ENCODE measurements around the gene INTS3.
A peak's percentile ranks its signal among the peaks of the same experiment; 100 is the strongest.

INTS3 gene

GRCh38 chr1:153768316-153769181 is 40.7 kb downstream of the INTS3 start:
- no peak for TF ChIP-seq TEAD4 (IDR thresholded peaks at IDR 0.05)
- TF ChIP-seq YY1 (IDR thresholded peaks at IDR 0.05; ENCODE audit: low read depth) = no peak
- no peak for TF ChIP-seq MAX (IDR thresholded peaks at IDR 0.05)
- TF ChIP-seq TAF1 (IDR thresholded peaks at IDR 0.05; ENCODE audit: low read depth) = no peak
- no peak for TF ChIP-seq ZBTB7A (IDR thresholded peaks at IDR 0.05; ENCODE audit: low read depth)
- no peak for TF ChIP-seq NFIC (IDR thresholded peaks at IDR 0.05)
- no peak for TF ChIP-seq RAD21 (IDR thresholded peaks at IDR 0.05; ENCODE audit: low read depth)
- TF ChIP-seq EGR1 (IDR thresholded peaks at IDR 0.05) = no peak
- TF ChIP-seq REST (IDR thresholded peaks at IDR 0.05; ENCODE audit: low read depth) = no peak
- no peak for TF ChIP-seq USF1 (IDR thresholded peaks at IDR 0.05)
- no peak for TF ChIP-seq FOXM1 (IDR thresholded peaks at IDR 0.05; ENCODE audit: borderline replicate concordance, low read depth)
- no peak for TF ChIP-seq TCF12 (IDR thresholded peaks at IDR 0.05; ENCODE audit: low read depth)
- no peak for TF ChIP-seq EP300 (IDR thresholded peaks at IDR 0.05; ENCODE audit: borderline replicate concordance)
- no peak for TF ChIP-seq CREB1 (IDR thresholded peaks at IDR 0.05; ENCODE audit: low read depth)
- no peak for TF ChIP-seq CEBPB (IDR thresholded peaks at IDR 0.05)

GRCh38 chr1:153769221-153769620 is 41.4 kb downstream of the INTS3 start:
- no peak for TF ChIP-seq TEAD4 (IDR thresholded peaks at IDR 0.05)
- no peak for TF ChIP-seq TCF12 (IDR thresholded peaks at IDR 0.05; ENCODE audit: low read depth)
- TF ChIP-seq MAX (IDR thresholded peaks at IDR 0.05) = no peak
- TF ChIP-seq RAD21 (IDR thresholded peaks at IDR 0.05; ENCODE audit: low read depth) = no peak
- no peak for TF ChIP-seq FOXM1 (IDR thresholded peaks at IDR 0.05; ENCODE audit: borderline replicate concordance, low read depth)
- no peak for TF ChIP-seq NFIC (IDR thresholded peaks at IDR 0.05)
- TF ChIP-seq CEBPB (IDR thresholded peaks at IDR 0.05) = no peak
- no peak for TF ChIP-seq EP300 (IDR thresholded peaks at IDR 0.05; ENCODE audit: borderline replicate concordance)
- TF ChIP-seq ZBTB7A (IDR thresholded peaks at IDR 0.05; ENCODE audit: low read depth) = no peak
- TF ChIP-seq EGR1 (IDR thresholded peaks at IDR 0.05) = no peak
- no peak for TF ChIP-seq YY1 (IDR thresholded peaks at IDR 0.05; ENCODE audit: low read depth)
- TF ChIP-seq TAF1 (IDR thresholded peaks at IDR 0.05; ENCODE audit: low read depth) = no peak
- TF ChIP-seq REST (IDR thresholded peaks at IDR 0.05; ENCODE audit: low read depth) = no peak
- no peak for TF ChIP-seq USF1 (IDR thresholded peaks at IDR 0.05)
- no peak for TF ChIP-seq CREB1 (IDR thresholded peaks at IDR 0.05; ENCODE audit: low read depth)

- no peak for TF ChIP-seq MAX (IDR thresholded peaks at IDR 0.05)
- no peak for TF ChIP-seq EP300 (IDR thresholded peaks at IDR 0.05; ENCODE audit: borderline replicate concordance)
- TF ChIP-seq ZBTB7A (IDR thresholded peaks at IDR 0.05; ENCODE audit: low read depth) = no peak
- TF ChIP-seq TAF1 (IDR thresholded peaks at IDR 0.05; ENCODE audit: low read depth) = no peak
- TF ChIP-seq YY1 (IDR thresholded peaks at IDR 0.05; ENCODE audit: low read depth) = no peak
Observed at GRCh38 chr1:153770797-153771196, 42.9 kb downstream of the INTS3 start.

- TF ChIP-seq NFIC (IDR thresholded peaks at IDR 0.05) (no peak), EGR1 (IDR thresholded peaks at IDR 0.05) (no peak), EP300 (IDR thresholded peaks at IDR 0.05; ENCODE audit: borderline replicate concordance) (no peak), YY1 (IDR thresholded peaks at IDR 0.05; ENCODE audit: low read depth) (no peak)
Observed at GRCh38 chr1:153771261-153771660, 43.4 kb downstream of the INTS3 start.

GRCh38 chr1:153771841-153772593 is 44.2 kb downstream of the INTS3 start:
- TF ChIP-seq CEBPB (IDR thresholded peaks at IDR 0.05) (no peak), RAD21 (IDR thresholded peaks at IDR 0.05; ENCODE audit: low read depth) (peak; percentile 29; the same call in 1 of the 2 replicates)
